ENCODE data around the gene IFI44.
A peak's percentile ranks its signal among the peaks of the same experiment; 100 is the strongest.

IFI44 gene

GRCh38 chr1:78688697-78689096 lies 39.1 kb downstream of the IFI44 start:
- peak; percentile 81 for ATAC-seq
- TF ChIP-seq ZFP30 (CRISPR knock-in tag; IDR thresholded peaks at IDR 0.05) (no peak), ZC3H10 (CRISPR knock-in tag; IDR thresholded peaks at IDR 0.05) (no peak), ZNF565 (CRISPR knock-in tag; conservative IDR thresholded peaks at IDR 0.05; ENCODE audit: low read depth) (no peak), CSRNP3 (CRISPR knock-in tag; IDR thresholded peaks at IDR 0.05) (no peak), PATZ1 (CRISPR knock-in tag; IDR thresholded peaks at IDR 0.05; ENCODE audit: borderline replicate concordance) (no peak), TSHZ2 (CRISPR knock-in tag; IDR thresholded peaks at IDR 0.05) (no peak), TCF4 (CRISPR knock-in tag; IDR thresholded peaks at IDR 0.05; ENCODE audit: borderline replicate concordance) (no peak), ZFP3 (CRISPR knock-in tag; IDR thresholded peaks at IDR 0.05) (no peak), SNAI2 (CRISPR knock-in tag; IDR thresholded peaks at IDR 0.05) (no peak), CSDC2 (CRISPR knock-in tag; IDR thresholded peaks at IDR 0.05) (no peak), ISL1 (CRISPR knock-in tag; IDR thresholded peaks at IDR 0.05) (no peak), GLIS3 (CRISPR knock-in tag; IDR thresholded peaks at IDR 0.05) (no peak), ESRRG (CRISPR knock-in tag; IDR thresholded peaks at IDR 0.05) (no peak), PPARA (CRISPR knock-in tag; IDR thresholded peaks at IDR 0.05; ENCODE audit: borderline replicate concordance) (no peak), TOX (CRISPR knock-in tag; IDR thresholded peaks at IDR 0.05; ENCODE audit: borderline replicate concordance) (no peak), BACH2 (CRISPR knock-in tag; IDR thresholded peaks at IDR 0.05; ENCODE audit: borderline replicate concordance) (no peak), ZNF8 (CRISPR knock-in tag; IDR thresholded peaks at IDR 0.05) (no peak), OSR1 (CRISPR knock-in tag; IDR thresholded peaks at IDR 0.05) (no peak)

GRCh38 chr1:78690516-78690915 lies 40.9 kb downstream of the IFI44 start:
- TF ChIP-seq GLIS3 (CRISPR knock-in tag; IDR thresholded peaks at IDR 0.05) (no peak), CREB5 (CRISPR knock-in tag; IDR thresholded peaks at IDR 0.05; ENCODE audit: low read depth) (no peak), ZNF565 (CRISPR knock-in tag; conservative IDR thresholded peaks at IDR 0.05; ENCODE audit: low read depth) (no peak), ZNF8 (CRISPR knock-in tag; IDR thresholded peaks at IDR 0.05) (no peak), ISL1 (CRISPR knock-in tag; IDR thresholded peaks at IDR 0.05) (no peak), ARNTL (CRISPR knock-in tag; IDR thresholded peaks at IDR 0.05; ENCODE audit: borderline replicate concordance, low read depth) (no peak), TSHZ2 (CRISPR knock-in tag; IDR thresholded peaks at IDR 0.05) (no peak)
- ATAC-seq = no peak

All from SK-N-SH treated with all-trans-retinoic acid at 6 μM for 48 hours (cell line).